OCI-M2 (cell line): ENCODE results near the gene AGAP1.

ENCODE experiments used
- DNase-seq: peaks from one replicate; lab custom pipeline; 2025; ENCODE audit not compliant: unreplicated experiment; lab: John Stamatoyannopoulos, UW

Gene AGAP1

GRCh38 chr2:235626658-235627057 is 132.8 kb downstream of the AGAP1 start:
- no peak for DNase-seq

GRCh38 chr2:235627682-235628081 is 133.8 kb downstream of the AGAP1 start:
- no peak for DNase-seq

GRCh38 chr2:235630718-235631296 is 137.0 kb downstream of the AGAP1 start:
- no peak for DNase-seq

GRCh38 chr2:235634435-235635158 is 140.8 kb downstream of the AGAP1 start:
- DNase-seq: no peak

- DNase-seq: no peak
Observed at GRCh38 chr2:235636546-235636945, 142.7 kb downstream of the AGAP1 start.

- DNase-seq: no peak
Observed at GRCh38 chr2:235637896-235638295, 144.1 kb downstream of the AGAP1 start.

- DNase-seq: no peak
Observed at GRCh38 chr2:235638541-235639427, 144.9 kb downstream of the AGAP1 start.

- no peak for DNase-seq
Observed at GRCh38 chr2:235639428-235639773, 145.6 kb downstream of the AGAP1 start.

GRCh38 chr2:235639885-235640284 is 146.0 kb downstream of the AGAP1 start:
- no peak for DNase-seq

GRCh38 chr2:235640377-235640776 is 146.5 kb downstream of the AGAP1 start:
- no peak for DNase-seq

GRCh38 chr2:235640926-235641723 is 147.3 kb downstream of the AGAP1 start:
- no peak for DNase-seq

- no peak for DNase-seq
Observed at GRCh38 chr2:235641956-235642355, 148.1 kb downstream of the AGAP1 start.

GRCh38 chr2:235642446-235643098 is 148.7 kb downstream of the AGAP1 start:
- DNase-seq: no peak

- DNase-seq: no peak
Observed at GRCh38 chr2:235643680-235644511, 150.1 kb downstream of the AGAP1 start.

GRCh38 chr2:235647264-235647663 is 153.4 kb downstream of the AGAP1 start:
- DNase-seq: no peak

GRCh38 chr2:235647877-235648276 is 154.0 kb downstream of the AGAP1 start:
- no peak for DNase-seq

GRCh38 chr2:235649418-235649817 is 155.6 kb downstream of the AGAP1 start:
- no peak for DNase-seq

- DNase-seq: no peak
Observed at GRCh38 chr2:235651643-235652042, 157.8 kb downstream of the AGAP1 start.

- no peak for DNase-seq
Observed at GRCh38 chr2:235654103-235654813, 160.4 kb downstream of the AGAP1 start.
